Measurements from ENCODE around the gene CPA1.

- no peak for TF ChIP-seq MAX (IDR thresholded peaks at IDR 0.05)
- no peak for TF ChIP-seq CEBPB (IDR thresholded peaks at IDR 0.05)
- TF ChIP-seq TEAD4 (IDR thresholded peaks at IDR 0.05), result no peak
- TF ChIP-seq YY1 (IDR thresholded peaks at IDR 0.05; ENCODE audit: low read depth), result no peak
- no peak for TF ChIP-seq TCF12 (IDR thresholded peaks at IDR 0.05; ENCODE audit: low read depth)
- no peak for TF ChIP-seq REST (IDR thresholded peaks at IDR 0.05; ENCODE audit: low read depth)
- no peak for TF ChIP-seq EP300 (IDR thresholded peaks at IDR 0.05; ENCODE audit: borderline replicate concordance)
- no peak for TF ChIP-seq TAF1 (IDR thresholded peaks at IDR 0.05; ENCODE audit: low read depth)
- no peak for TF ChIP-seq NFIC (IDR thresholded peaks at IDR 0.05)
- TF ChIP-seq RAD21 (IDR thresholded peaks at IDR 0.05; ENCODE audit: low read depth), result no peak
- no peak for TF ChIP-seq EGR1 (IDR thresholded peaks at IDR 0.05)
These were observed 24.7 kb downstream of the CPA1 start for GRCh38 chr7:130405003-130405402.
